HT-29 (cell line): Measurements from ENCODE around the gene FER1L5. TPM values are rescaled to one million over a fixed set of nuclear protein-coding genes. Genes with fewer than 3 reads are reported as not detected.
A peak's percentile ranks its signal among the peaks of the same experiment; 100 is the strongest.

Source experiments
- DNase-seq: peaks from one replicate; pipeline ENCODE4 v3.0.0-alpha.2; 2015; ENCODE audit warnings: low spot score
- total RNA-seq: library from RNA; depleted of rRNA; stranded (reverse); fragments of >200 nt; shearing (Covaris generic); gene quantifications from 2 replicates; pipeline ENCODE4 v1.2.3, GENCODE V29; 2014

FER1L5 gene
- total RNA-seq, 1 experiment from 2014 or later = not detected

- DNase-seq = no peak
These were observed 38.1 kb downstream of the FER1L5 start for GRCh38 chr2:96680561-96681141.

DNA sequence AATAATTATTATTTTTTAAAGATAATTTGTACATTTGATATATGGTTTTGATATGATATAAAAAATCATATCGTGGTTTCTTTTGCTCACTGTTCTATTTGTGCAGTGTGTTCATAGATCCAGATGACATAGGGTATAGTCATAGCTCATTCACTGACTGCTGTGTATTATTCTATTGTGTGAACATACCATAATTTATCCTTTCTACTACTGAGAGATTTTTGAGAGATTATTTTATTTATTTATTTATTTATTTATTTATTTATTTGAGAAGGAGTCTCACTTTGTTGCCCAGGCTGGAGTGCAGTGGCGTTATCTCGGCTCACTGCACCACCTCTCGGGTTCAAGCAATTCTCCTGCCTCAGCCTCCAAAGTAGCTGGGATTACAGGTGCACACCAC, 39.0 kb downstream of the FER1L5 start:
- no peak for DNase-seq

- DNase-seq = no peak
These were observed 40.7 kb downstream of the FER1L5 start for GRCh38 chr2:96683307-96683706.

DNA sequence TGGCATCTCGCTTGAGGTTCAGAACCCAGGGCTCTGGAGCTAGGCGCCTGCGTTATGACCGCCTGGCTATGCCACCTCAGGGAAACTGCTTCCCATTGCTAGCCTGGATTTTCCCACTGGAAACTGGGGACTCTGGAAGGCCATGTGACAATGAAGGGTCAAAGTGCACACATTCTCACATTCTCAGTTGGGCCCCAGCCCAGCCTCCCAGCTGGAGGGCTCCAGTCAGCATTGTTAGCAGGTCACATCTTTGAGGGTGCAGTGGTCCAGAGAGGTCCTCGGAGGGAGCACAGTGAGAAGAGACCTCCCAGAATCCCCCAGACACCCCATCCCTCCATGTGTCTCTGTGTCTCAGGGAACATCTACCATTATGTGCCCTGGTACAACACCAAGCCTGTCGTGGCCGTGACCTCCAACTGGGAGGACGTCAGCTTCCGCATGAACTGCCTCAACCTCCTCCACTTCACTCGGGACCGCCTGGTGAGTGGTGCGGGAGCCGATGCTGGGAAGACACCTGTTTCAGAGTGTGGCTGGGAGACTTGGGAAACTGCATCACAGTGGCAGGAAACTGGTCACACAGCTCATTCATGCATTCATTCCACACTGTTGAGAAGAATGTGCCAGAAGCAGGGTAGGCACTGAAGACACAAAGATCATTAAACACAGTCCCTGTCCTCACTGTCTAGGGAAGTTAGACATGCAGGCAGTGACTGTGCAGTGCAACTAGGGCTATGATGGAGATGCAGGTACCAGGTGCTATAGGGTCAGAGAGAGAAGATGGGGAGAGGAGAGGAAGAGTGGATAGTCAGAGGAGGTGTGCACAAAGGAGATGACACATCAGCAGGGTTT, 41.6 kb downstream of the FER1L5 start:
- DNase-seq = no peak

DNA sequence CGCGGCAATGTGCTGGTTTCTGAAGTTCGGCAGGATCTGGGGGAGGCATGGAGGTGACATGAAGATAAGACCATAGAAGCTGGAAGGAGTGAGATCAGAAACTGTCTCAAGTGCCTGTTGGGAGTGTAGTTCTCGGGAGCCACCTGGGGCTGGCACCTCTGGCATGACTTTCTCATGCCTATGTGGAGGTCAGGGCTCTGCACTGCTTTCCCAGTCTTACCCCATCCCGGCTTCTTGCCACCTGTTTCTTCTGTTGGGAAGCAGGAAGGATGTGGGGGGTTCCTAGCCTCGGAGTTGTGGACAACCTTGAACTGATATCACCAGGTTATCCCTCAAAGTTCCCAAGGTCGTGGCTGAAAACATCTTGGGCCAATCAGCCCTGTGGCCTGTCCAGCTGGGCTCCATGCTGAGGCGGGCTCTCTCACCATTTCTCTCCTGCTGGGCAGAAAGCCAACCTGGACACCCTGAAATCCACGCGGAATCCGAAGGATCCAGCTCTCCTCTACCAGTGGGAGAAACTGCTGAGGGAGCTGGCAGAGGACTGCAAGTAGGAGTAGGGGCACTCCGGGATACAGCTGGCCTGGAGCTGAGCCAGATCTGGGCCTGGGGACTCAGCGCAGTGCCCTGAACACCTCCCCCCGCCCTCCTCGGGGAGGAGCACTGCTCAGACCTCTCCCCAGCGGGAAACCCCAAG, 42.5 kb downstream of the FER1L5 start:
- DNase-seq = no peak

- peak; percentile 15 for DNase-seq
These were observed 43.3 kb downstream of the FER1L5 start for GRCh38 chr2:96685577-96686459.

DNA sequence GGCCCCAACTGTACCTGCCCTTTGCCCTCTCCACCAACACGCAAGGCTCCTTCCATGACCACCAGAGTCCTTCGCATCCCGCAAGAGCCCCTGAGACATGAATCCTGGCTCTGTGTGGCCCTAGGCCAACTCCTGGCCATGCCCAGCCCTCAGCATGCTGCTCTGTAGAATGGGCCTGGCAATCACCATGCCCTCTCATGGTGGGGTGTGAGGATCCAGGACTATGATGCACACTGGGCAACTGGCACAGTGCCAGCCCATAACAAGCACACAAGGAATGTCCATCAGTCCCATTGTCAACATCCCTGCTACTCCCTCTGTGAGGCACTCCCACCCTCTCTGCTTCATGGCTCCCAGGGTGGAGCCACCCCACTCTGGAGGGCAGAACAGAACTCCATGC, 44.7 kb downstream of the FER1L5 start:
- peak; percentile 38 for DNase-seq

GRCh38 chr2:96687711-96688640, 45.4 kb downstream of the FER1L5 start:
- no peak for DNase-seq

- DNase-seq = no peak
These were observed 46.3 kb downstream of the FER1L5 start for GRCh38 chr2:96688649-96689430.

GRCh38 chr2:96689431-96689991, 46.9 kb downstream of the FER1L5 start:
- no peak for DNase-seq

DNA sequence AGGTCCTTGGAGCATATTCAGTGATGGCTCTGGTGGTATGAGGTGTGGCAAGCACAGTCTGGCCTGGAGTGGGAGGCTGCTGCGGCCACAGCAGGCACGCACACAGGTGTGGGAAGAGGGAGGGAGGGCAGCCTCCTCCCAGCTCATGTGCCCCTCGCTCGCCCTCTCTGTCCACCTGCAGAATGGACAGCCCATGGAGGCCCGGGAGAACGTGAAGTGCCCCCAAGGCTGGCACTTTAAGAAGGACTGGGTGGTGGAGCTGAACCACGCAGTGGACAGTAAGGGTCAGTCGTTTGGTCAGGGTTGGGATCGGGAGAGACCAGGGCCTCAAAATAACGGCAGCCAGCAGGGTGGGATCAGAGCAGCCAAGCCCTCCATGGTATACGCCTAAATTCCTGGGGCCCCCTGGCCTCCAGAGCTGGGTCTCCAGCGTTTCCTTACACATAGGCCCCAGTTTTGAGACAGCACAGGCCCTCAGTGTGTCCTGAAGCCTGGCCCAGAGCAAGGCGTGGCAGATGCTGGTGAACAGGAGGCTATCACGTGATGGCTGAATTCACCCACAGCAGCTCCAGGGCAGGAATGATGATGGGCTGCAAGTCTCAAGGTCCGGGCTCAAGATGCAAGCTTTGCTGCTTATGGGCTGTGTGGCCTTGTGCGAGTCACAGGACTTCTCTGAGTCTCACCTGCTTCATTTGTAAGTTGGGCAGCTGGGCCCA, 47.9 kb downstream of the FER1L5 start:
- DNase-seq = no peak

DNA sequence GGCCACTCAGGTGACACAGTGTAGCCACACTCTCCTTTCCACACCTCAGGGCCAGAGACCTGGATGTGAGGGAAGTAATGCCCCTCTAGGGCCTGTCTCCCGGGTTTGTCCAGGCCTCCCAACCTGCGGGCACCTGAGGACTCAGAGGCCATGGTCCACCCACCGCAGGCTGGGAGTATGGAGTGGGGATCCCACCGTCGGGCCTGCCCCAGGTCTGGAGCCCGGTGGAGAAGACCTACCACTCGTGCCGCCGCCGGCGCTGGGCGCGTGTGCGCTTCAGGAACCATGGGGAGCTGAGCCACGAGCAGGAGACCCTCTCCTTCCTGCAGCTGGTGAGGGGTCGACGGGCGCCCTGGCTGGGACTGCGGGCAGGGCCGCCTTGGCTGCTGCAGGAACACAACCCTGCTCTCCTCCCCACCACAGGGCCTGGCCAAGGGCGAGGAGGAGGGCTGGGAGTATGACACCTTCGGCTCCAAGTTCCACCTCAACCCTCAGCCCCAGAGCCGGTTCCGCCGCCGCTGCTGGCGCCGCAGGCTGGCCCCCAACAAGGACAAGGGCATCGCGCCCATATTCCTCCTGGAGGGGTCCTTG, 48.6 kb downstream of the FER1L5 start:
- DNase-seq = no peak

- no peak for DNase-seq
These were observed 49.8 kb downstream of the FER1L5 start for GRCh38 chr2:96692094-96692971.

GRCh38 chr2:96693286-96694200, 51.0 kb downstream of the FER1L5 start:
- DNase-seq = no peak

DNA sequence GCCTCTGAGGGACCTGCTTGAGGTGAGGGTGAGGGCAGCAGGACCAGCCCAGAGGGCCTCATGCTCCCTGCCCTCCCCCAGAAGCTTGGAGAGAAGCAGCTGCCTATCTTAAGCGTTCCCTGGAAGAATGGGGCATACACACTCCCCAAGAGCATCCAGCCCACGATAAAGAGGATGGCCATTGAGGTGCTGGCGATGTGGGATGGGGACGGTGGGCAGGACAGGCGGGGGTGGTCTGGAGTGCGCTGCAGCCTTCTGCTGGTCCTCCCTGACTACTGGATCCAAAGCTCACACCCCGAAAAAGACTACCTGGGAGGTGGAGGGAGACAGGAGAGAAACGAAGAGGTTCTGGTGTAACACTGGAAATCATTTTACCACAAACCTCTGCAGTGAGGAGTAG, 51.7 kb downstream of the FER1L5 start:
- no peak for DNase-seq

GRCh38 chr2:96694816-96695455, 52.4 kb downstream of the FER1L5 start:
- no peak for DNase-seq
